Liver (tissue), 3 donors: ENCODE measurements around the gene SCP2.

ENCODE experiments used
- CTCF ChIP-seq: fragments of 150-350 bp; IDR thresholded peaks from 2 replicates; pipeline ENCODE4 v1.5.1; 2017; ENCODE audit warnings: improper control_type of control experiment, low read depth, low read length; ENCODE audit not compliant: missing input control
- GABPA ChIP-seq, 2 donors: IDR thresholded peaks in 1 of 2; conservative IDR thresholded peaks in 1 of 2; 2 replicates each; pipeline ENCODE4 v1.6.1; 2016; ENCODE audit warnings: antibody characterized with exemption in 2 of 2, mild to moderate bottlenecking in 1 of 2, moderate library complexity in 1 of 2
- RAD21 ChIP-seq, 2 donors: IDR thresholded peaks; 2 replicates each; pipeline ENCODE4 v1.6.1; 2016; ENCODE audit warnings: antibody characterized with exemption in 2 of 2, mild to moderate bottlenecking in 2 of 2
- RXRA ChIP-seq, 2 donors: IDR thresholded peaks; 2 replicates each; pipeline ENCODE4 v1.6.1; 2017 to 2018; ENCODE audit warnings: antibody characterized with exemption in 2 of 2, mild to moderate bottlenecking in 1 of 2
- donor health status: healthy.
- donor health status: healthy.

- TF ChIP-seq CTCF (no peak), RAD21 (IDR thresholded peaks at IDR 0.05) (no peak), RXRA (IDR thresholded peaks at IDR 0.05) (no peak), GABPA (IDR thresholded peaks at IDR 0.05 in 1 of 2, conservative IDR thresholded peaks at IDR 0.05 in 1 of 2) (no peak)
Measured at GRCh38 chr1:53044926-53045325, 117.8 kb downstream of the SCP2 start.
